Left kidney (tissue), 8 donors: ENCODE results near the gene GPX1. TPM values are rescaled to one million over a fixed set of nuclear protein-coding genes. Genes with fewer than 3 reads are reported as not detected.
A peak's percentile ranks its signal among the peaks of the same experiment; 100 is the strongest.
"Not testable (repeated sequence)": the region's sequence is repeated elsewhere in the genome, so short reads cannot be mapped to it uniquely, and the experiment has no call there.

ENCODE experiments used
- DNase-seq: peaks from one replicate; pipeline ENCODE4 v3.0.0-alpha.2; 2013
- long read RNA-seq, 8 donors: transcript quantifications; one replicate each; lab custom pipeline, GENCODE V29; 2026
- polyA plus RNA-seq: library from polyadenylated mRNA; unstranded; fragments of 120-200 nt; gene quantifications from one replicate; pipeline ENCODE4 v1.2.1, GENCODE V29; 2013; ENCODE audit not compliant: insufficient read length

GPX1 gene
- 84.1 TPM for polyA plus RNA-seq
- long read RNA-seq, donor 1, transcript GPX1-202 (2 exons, 1,151 nt): major isoform, 142 of 224 reads
- long read RNA-seq, donor 1, transcript GPX1-201 (1 exons, 1,135 nt): minor isoform, 80 of 224 reads
- long read RNA-seq, donor 1, partial matches to known transcripts: 0 of 224 reads
- long read RNA-seq, donor 1, other reads (novel, unspliced or antisense): 0 of 224 reads
- long read RNA-seq, donor 2, transcript GPX1-202 (2 exons, 1,151 nt): major isoform, 84 of 127 reads
- long read RNA-seq, donor 2, transcript GPX1-201 (1 exons, 1,135 nt): minor isoform, 43 of 127 reads
- long read RNA-seq, donor 2, partial matches to known transcripts: 0 of 127 reads
- long read RNA-seq, donor 2, other reads (novel, unspliced or antisense): 0 of 127 reads
- long read RNA-seq, donor 3, transcript GPX1-202 (2 exons, 1,151 nt): major isoform, 50 of 91 reads
- long read RNA-seq, donor 3, transcript GPX1-201 (1 exons, 1,135 nt): minor isoform, 40 of 91 reads
- long read RNA-seq, donor 3, partial matches to known transcripts: 0 of 91 reads
- long read RNA-seq, donor 3, other reads (novel, unspliced or antisense): 0 of 91 reads
- long read RNA-seq, donor 4, transcript GPX1-201 (1 exons, 1,135 nt): major isoform, 35 of 47 reads
- long read RNA-seq, donor 4, transcript GPX1-202 (2 exons, 1,151 nt): minor isoform, 12 of 47 reads
- long read RNA-seq, donor 4, partial matches to known transcripts: 0 of 47 reads
- long read RNA-seq, donor 4, other reads (novel, unspliced or antisense): 0 of 47 reads
- long read RNA-seq, donor 5, transcript GPX1-202 (2 exons, 1,151 nt): major isoform, 126 of 213 reads
- long read RNA-seq, donor 5, transcript GPX1-201 (1 exons, 1,135 nt): minor isoform, 85 of 213 reads
- long read RNA-seq, donor 5, partial matches to known transcripts: 0 of 213 reads
- long read RNA-seq, donor 5, other reads (novel, unspliced or antisense): 0 of 213 reads
- long read RNA-seq, donor 6, transcript GPX1-201 (1 exons, 1,135 nt): minor isoform, 71 of 240 reads
- long read RNA-seq, donor 6, transcript GPX1-202 (2 exons, 1,151 nt): major isoform, 167 of 240 reads
- long read RNA-seq, donor 6, partial matches to known transcripts: 0 of 240 reads
- long read RNA-seq, donor 6, other reads (novel, unspliced or antisense): 0 of 240 reads
- long read RNA-seq, donor 7, transcript GPX1-201 (1 exons, 1,135 nt): minor isoform, 56 of 208 reads
- long read RNA-seq, donor 7, transcript GPX1-202 (2 exons, 1,151 nt): major isoform, 152 of 208 reads
- long read RNA-seq, donor 7, partial matches to known transcripts: 0 of 208 reads
- long read RNA-seq, donor 7, other reads (novel, unspliced or antisense): 0 of 208 reads
- long read RNA-seq, donor 8, transcript GPX1-202 (2 exons, 1,151 nt): major isoform, 56 of 74 reads
- long read RNA-seq, donor 8, transcript GPX1-201 (1 exons, 1,135 nt): minor isoform, 18 of 74 reads
- long read RNA-seq, donor 8, partial matches to known transcripts: 0 of 74 reads
- long read RNA-seq, donor 8, other reads (novel, unspliced or antisense): 0 of 74 reads

DNA sequence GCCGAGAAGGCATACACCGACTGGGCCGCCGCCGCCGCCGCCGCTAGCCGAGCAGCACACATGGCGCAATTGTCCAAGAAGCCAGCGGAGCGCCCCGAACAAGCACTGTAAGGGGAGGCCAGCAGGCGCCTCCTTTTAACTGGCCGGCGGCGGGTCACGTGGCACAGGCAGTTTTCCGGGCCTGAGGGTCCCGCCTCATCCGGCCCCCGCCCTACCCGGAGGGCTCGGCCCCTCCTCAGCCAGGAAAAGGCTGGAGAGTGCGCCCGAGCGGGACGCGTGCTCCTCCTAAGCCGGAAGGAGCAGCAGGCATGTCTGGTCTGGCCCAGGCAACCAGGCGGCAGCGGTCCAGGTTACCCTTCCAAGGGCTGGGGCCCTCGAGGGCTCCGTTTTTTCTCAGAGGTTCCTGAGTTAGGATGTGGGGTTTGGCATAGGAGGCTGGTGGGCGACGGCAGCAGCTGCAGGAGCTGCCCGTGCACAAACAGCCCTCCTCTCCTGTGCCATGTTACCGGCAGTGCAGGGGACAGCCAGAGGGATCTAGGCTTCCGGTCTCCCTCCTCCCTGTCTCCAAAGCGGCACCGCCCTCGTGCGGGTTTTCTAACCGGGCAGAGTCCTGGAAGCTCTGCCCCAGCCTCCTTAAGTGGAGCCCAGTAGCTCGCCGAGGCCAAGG lies at the start of gene GPX1:
Gene GPX1, minus strand, starts transcription at position 137 of the 667 bp plus-strand sequence. Its CDS starts 75 bp downstream, at position 62.
- peak; percentile 94 for DNase-seq

DNA sequence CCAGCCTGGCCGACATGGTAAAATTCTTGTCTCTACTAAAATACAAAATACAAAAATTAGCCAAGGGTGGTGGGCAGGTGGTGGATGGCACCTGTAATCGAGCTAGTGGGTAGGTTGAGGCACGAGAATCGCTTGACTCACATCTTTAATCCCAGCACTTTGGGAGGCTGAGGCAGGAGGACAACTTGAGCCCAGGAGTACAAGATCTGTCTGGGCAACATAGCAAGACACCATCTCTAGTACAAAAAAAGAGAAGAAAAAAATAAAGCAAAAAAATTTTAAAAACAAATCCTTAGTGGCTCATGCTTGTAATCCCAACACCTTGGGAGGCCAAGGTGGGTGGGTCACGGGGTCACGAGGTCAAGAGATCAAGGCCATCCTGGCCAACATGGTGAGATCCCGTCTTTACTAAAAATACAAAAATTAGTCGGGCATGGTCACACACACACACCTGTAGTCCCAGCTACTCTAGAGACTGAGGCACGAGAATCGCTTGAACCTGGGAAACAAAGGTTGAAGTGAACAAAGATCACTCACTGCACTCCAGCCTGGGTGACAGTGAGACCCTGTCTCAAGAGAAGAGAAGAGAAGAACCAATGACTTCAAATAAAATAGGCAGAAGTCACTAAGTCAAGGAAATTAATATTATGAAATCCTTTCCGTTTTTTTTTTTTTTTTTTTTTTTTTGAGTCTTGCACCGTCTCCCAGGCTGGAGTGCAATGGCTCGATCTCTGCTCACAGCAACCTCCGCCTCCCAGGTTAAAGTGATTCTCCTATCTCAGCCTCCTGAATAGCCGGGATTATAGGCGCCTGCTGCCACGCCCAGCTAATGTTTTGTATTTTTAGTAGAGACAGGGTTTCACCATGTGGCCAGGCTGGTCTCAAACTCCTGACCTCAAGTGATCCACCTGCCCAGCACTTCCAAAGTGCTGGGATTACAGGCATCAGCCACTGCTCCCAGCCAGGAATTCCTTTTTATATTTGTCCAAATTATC lies 48.7 kb upstream of the GPX1 start:
- DNase-seq: no peak

DNA sequence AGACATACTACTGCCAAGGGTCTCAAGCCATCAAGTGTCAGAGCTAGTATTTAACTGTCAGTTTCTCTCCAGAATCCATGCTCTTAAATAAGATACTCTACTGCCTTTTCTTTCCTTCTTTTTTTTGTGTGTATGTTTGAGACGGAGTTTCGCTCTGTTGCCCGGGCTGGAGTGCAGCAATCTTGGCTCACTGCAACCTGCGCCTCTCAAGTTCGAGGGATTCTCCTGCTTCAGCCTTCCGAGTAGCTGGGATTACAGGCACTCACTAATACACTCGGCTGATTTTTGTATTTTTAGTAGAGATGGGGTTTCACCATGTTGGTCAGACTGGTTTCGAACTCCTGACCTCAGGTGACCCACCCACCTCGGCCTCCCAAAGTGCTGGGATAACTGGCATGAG lies 47.4 kb upstream of the GPX1 start:
- not testable (repeated sequence) for DNase-seq

DNA sequence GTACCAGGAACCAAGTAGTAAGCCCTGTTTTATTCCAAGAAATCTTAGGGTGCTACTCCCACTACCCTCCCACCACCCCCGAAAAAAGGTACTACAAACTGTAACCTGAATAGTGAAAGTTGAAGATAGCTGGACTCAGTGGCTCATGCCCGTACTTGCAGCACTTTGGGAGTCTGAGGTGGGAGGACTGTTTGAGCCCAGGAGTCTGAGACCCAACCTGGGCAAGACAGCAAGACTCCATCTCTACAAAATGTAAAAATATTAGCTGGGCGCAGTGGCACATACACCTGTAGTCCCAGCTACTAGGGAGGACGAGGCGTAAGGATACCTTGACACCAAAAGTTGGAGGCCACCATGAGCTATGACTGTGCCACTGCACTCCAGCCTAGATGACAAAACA lies 45.7 kb upstream of the GPX1 start:
- DNase-seq: no peak

DNA sequence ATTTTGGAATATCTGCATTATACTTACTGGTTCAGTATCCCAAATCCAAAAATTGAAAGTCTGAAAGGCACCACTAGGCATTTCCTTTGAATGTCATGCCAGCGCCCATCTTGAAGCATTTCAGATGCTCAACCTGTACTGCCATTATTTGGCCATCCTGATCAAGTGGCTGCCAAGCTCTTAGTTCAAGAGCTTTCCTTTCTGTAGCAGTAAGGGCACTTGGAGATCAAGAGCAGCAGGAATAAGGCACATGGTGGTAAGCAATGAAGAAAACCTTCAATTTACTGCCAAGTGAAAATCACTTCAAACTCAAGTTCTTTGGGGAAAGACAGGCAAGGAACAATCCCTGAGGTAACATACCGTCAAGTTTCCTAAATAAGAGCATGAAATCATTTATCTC lies 43.6 kb upstream of the GPX1 start:
- DNase-seq: no peak

DNA sequence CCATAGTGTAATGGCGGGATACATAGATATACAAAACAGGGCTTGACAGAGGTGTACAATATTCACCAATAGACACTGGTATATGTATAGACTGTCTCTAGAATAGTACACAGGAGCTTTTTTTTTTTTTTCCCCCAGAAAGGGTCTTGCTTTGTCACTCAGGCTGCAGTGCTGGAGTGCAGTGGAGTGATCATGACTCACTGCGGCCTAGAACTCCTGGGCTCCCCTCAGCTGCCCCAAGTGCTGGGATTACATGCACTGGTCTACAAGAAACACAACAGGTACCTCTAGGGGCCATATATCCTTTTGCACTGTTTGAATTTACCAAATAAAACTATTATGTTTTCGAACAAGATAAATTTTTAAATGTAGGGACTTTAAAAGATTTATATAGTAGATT lies 41.3 kb upstream of the GPX1 start:
- DNase-seq: no peak

DNA sequence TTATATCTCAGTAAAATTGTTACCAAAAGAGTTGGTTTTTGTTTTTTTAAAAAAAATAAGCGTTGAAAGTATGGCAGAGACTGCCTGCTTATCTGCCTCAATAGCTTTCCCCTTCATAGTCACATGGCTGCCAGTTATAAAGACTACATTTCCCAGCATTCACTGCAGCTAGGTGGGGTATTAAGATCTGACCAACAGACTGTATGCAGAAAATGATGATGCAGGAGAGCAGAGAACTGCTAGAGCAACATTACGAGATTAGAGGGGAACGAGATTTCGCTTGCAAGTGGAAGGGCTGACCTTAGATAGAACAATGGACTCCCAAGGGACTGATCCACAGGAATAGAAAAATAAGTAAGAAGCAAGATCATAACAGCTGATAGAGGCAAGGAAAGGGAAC lies 39.3 kb upstream of the GPX1 start:
- no peak for DNase-seq

DNA sequence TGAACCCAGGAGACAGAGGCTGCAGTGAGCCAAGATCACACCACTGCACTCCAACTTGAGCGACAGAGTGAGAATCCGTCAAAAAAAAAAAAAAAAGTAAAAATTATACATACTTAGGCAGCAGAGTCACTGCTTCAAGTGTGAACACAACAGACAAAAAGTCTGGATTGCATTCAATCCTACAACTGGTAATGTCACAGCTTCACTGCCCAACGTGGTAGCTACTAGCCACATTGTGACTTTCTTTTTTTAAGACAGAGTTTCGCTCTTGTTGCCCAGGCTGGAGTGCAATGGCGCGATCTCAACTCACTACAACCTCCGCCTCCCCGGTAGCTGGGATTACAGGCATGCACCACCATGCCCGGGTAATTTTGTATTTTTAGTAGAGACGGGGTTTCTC lies 33.2 kb upstream of the GPX1 start:
- DNase-seq: not testable (repeated sequence)

DNA sequence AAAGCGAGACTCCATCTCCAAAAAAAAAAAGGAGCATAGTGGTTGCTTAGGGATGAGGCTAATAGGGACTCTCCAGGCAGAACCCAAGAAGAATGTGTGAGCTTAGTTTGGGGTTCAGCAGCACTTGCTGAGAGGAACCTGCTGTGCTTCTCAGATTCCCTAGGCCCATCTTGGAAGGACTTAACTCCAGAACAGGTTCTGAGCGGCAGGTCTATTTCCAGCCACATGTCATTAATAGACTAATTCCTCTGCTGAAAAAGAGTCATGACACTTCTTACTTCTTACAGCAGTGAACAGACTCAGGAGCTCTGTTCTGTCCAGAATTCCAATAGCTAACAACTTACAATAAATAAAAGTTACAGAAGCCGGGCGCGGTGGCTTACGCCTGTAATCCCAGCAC lies 31.1 kb upstream of the GPX1 start:
- no peak for DNase-seq

DNA sequence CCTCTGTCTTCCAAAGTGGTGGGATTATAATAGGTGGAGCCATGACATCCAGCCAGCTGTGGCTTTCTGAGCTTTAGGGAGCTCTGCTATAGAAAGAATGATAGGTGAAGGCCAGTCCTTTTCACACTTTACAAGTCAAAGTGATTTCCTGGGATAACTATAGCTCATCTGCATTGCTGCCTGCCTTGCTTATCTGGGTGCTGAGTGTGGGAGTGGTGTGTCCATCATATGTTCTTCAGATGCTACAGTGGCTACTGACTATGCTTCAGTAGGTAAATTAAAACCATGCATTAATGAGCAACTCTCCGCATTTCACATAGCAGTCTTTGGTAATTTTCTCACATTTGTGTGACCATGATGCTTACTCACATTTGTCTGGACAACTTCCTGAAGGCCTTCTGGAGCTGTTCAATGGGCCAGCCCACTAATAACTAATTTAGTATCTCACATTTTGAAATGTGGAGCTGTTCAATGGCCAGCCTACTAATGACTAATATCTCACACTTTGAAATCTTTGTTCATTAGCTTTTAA lies 30.2 kb upstream of the GPX1 start:
- DNase-seq: no peak

DNA sequence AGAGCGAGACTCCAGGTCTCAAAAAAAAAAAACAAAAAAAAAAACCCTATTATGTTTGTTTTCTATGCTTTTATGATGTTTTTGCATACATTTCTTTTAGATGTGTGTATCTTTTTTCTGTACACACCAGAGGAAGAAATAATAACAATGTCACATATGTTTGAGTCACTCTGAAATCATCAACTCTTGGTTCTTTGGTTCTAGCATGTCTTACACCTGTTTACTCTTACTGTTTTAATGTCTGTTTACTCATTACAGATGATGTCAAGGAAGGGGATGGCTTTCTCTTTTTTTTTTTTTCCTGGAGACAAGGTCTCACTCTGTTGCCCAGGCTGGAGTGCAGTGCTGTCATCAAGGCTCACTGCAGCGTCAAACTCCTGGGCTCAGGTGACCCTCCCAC lies 29.6 kb upstream of the GPX1 start:
- no peak for DNase-seq

DNA sequence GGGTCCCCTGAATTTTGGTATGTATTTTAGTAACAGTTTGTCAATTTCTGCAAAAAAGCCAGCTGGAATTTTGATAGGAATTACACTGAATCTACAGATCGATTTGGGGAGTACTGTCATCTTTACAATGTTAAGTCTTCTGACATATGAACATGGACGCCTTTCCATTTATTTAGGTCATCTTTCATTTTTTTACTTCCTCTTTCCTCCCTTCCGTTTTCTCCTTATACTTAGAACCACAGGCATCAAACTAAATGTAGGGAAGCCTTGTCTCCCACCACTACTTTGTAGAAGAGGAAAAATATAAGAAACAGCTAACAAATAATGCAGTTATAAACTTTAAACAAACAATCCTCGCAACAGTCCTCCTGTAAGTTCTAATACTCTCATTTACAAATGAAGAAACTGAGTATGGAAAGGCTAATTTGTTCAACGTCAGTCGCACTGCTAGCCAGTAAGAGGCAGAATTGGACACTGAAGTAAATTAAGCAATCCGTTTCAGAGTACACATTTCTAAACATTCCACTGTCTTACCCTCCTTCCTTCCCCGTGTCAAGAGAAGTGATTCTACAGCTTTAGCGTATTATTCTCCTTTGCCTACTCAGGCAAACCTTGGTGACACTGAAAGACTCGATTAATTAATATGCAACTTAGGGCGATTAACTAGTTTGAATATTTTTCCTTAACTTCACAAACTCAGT lies 28.1 kb upstream of the GPX1 start:
- DNase-seq: no peak

DNA sequence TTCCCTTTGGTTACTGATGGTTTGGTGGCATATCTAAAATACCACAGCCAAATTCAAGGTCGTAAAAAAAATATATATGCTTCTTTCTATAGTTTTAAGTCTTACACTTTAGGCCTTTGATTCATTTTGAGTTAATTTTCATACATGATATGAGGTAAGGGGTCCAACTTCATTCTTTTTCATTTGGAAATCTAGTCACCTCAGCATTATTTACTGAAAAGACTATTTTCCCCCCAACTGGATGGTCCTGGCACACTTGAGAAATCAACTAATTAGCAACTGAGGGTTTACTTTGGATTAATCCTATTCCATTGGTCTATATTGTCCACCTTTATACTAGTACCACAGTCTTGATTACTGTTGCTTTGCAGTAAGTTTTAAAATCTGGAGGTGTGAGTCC lies 27.5 kb upstream of the GPX1 start:
- no peak for DNase-seq

DNA sequence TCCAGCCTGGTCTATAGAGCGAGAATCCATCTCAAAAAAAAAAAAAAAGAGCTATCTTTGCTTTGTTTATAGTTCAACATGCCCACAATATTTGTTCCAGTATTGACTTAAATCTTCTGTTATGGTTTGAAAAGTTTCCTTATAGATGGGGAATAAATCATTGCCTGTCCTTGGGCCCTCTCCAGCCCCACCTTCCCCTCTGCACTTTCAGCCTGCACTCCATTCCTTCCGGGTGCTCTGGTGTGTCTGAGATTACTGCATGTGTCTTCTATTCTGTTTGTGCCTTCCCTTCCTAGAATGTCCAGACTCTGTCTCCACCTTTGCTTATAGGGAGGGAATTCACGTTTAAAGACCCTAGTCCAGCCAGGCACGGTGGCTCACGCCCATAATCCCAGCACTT lies 25.2 kb upstream of the GPX1 start:
- no peak for DNase-seq

DNA sequence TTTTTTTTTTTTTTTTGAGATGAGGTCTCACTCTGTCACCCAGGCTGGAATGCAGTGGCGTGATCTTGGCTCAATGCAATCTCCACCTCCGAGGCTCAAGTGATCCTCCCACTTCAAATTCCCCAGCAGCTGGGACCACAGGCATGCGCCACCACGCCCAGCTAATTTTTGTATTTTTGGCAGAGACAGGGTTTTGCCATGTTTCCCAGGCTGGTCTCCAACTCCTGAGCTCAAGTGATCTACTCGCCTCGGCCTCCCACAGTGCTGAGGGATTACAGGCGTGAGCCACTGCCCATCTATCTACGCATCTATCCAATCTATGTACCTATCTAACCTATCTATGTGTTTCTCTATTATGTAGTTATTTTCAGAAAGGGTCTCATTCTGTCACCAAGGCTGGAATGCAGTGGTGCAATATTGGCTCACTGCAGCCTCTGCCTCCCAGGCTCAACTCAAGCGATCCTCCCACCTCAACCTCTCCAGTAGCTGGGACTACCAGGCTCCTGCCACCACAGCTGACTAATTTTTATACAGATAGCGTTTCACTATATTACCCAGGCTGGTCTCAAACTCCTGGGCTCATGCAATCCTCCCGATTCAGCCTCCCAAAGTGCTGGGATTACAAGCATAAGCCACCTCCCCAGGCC lies 20.2 kb upstream of the GPX1 start:
- no peak for DNase-seq

DNA sequence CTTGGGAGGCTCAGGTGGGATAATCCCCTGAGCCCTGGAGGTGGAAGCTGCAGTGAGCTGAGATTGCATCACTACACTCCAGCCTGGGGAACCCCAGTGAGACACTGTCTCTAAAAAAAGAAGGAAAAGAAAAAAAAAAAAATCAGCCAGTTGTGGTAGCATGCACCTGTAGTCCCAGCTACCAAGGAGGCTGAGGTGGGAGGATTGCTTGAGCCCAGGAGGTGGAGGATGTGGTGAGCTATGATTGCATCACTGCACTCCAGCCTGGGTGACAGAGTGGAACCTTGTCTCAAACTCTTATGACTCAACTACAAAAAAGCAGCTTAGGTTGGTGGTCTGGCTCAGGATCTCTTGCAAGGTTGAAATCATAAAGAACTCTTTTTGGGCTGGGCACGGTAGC lies 19.3 kb upstream of the GPX1 start:
- DNase-seq: no peak

DNA sequence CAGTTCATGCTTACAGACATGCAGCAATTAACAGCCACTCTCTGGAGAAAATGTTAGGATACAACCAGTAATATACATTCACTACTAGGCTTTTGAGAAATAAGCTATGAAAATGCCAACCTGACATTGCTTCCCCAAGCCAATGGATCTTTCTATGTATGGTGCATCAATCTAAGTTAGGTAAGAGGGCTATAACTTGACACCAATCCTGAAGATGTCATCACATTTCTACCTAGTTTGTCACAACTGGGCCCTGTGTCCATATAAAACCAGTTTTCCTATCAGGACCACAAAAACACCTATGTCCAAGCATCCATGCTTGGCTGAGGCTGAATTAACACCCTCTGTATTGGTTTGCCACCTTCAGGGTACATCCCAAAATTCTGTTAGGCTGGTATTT lies 13.8 kb upstream of the GPX1 start:
- DNase-seq: no peak

DNA sequence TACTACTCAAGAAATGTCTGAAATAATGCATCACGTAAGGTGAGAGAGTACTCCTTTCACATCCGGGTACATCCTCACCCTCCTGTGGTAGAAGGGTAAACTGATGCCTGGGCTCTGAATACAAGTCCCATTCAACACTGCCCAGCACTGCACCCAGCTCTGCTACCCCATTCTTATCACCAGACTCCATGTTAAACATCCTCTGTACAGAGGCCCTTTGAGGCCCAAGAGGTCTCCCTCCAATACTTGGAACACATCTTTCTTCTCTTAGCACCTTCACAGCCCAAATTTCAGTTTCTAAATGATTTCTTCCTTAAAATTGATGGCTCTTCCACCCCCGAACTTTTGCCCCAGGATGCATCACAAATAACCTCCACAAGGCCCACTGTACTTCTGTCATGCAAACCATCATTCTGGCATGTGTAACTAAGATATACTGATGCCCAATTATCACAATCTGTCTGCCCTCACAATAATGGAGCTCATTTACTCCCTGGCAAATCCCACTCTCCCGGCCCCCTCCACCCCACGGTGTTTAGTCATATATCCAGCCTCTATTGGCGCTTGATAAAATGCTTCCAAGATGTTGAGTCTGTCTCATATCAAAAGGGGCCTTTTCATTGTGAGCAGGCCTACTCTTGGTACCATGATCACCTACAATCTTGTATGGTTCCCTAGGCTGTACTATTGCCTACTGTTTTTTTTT lies 12.6 kb upstream of the GPX1 start:
- DNase-seq: no peak
